Vagina (tissue), 2 donors: ENCODE data around the gene HMCN1. TPM values are rescaled to one million over a fixed set of nuclear protein-coding genes. Genes with fewer than 3 reads are reported as not detected.
"Not testable (repeated sequence)": the region's sequence is repeated elsewhere in the genome, so short reads cannot be mapped to it uniquely, and the experiment has no call there.

Experiments used
- DNase-seq, 2 donors: peaks; one replicate each; pipeline ENCODE4 v3.0.0-alpha.2; 2017; ENCODE audit errors: extremely low spot score in 2 of 2
- H3K27ac ChIP-seq: fragments of 200-600 bp; sonication (generic); one replicate; pipeline ENCODE4 v1.5.1; 2019
- H3K27me3 ChIP-seq: fragments of 200-600 bp; sonication (generic); one replicate; pipeline ENCODE4 v1.5.1; 2019
- H3K36me3 ChIP-seq, 2 donors: fragments of 200-600 bp; sonication (generic); one replicate each; pipeline ENCODE4 v1.5.1; 2017 to 2019
- H3K4me1 ChIP-seq: fragments of 200-600 bp; sonication (generic); one replicate; pipeline ENCODE4 v1.5.1; 2019
- H3K4me3 ChIP-seq, 2 donors: fragments of 200-600 bp; sonication (generic); 1 replicate in 1 of 2; 2 replicates in 1 of 2; pipeline ENCODE4 v1.5.1; 2016 to 2019
- H3K9me3 ChIP-seq: fragments of 200-600 bp; sonication (generic); one replicate; pipeline ENCODE4 v1.5.1; 2019
- CTCF ChIP-seq, 3 experiments: fragments of 450-650 bp in 2 of 3; fragments of 200-600 bp in 1 of 3; sonication (generic) in 1 of 3; IDR thresholded peaks; one replicate each; pipeline ENCODE4 v1.5.1; 2017 to 2019; ENCODE audit warnings: antibody characterized with exemption in 3 of 3, mild to moderate bottlenecking in 2 of 3, moderate library complexity in 2 of 3
- POLR2A ChIP-seq, 2 donors: fragments of 450-650 bp; IDR thresholded peaks; one replicate each; pipeline ENCODE4 v1.6.1; 2017; ENCODE audit warnings: antibody characterized with exemption in 2 of 2, mild to moderate bottlenecking in 2 of 2, moderate library complexity in 2 of 2
- POLR2AphosphoS5 ChIP-seq, 2 donors: sonication (generic); formaldehyde crosslinking; IDR thresholded peaks; one replicate each; pipeline ENCODE4 v1.9.0; 2017; ENCODE audit warnings: antibody characterized with exemption in 2 of 2, mild to moderate bottlenecking in 2 of 2, low read depth in 1 of 2; ENCODE audit not compliant: insufficient read depth in 1 of 2
- intact Hi-C: fragments of 100-400 bp; cut with DNase I; formaldehyde crosslinking; loops from one replicate; pipeline ENCODE4 v1.15.1; 2023
- total RNA-seq: library from RNA; depleted of rRNA; stranded (reverse); fragments of >200 nt; gene quantifications from one replicate; pipeline ENCODE4 v1.2.3, GENCODE V29; 2016

The HMCN1 gene
- total RNA-seq, 1 donor from 2014 or later = 10.6 TPM

DNA sequence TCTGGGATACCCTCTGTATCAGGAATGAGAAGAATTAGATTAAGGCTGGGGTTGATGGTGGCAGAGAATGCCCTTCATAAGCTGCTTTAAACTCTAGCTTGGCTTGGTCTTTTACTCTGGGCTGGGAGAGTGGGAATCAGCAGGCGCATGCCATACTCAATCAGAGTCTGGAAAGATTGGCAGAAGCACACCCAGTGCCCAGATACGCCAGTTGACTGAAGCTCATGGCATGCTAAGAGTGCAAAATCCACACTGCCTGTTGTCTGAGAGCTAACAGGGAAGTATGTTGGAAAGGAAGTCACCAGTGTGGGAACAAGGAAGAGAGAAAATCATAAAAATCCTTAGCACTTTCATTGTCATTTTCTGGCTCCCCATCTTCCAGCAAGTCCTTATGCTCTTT, 53.0 kb downstream of the HMCN1 start:
- TF ChIP-seq CTCF (IDR thresholded peaks at IDR 0.05) (no peak), POLR2AphosphoS5 (IDR thresholded peaks at IDR 0.05; ENCODE audit: insufficient read depth in 1 of 2, low read depth in 1 of 2) (no peak), POLR2A (IDR thresholded peaks at IDR 0.05) (no peak)
- H3K27ac ChIP-seq = no peak overlapping the region
- DNase-seq = no peak
- no peak overlapping the region for H3K4me3 ChIP-seq
- H3K27me3 ChIP-seq = no peaks in the 10 kb centered on the region
- H3K36me3 ChIP-seq = no peaks in the 10 kb centered on the region
- H3K4me1 ChIP-seq = peaks cover 10% of the 10 kb centered on the region
- H3K9me3 ChIP-seq = no peaks in the 10 kb centered on the region
- intact Hi-C loops = no loop called here

DNA sequence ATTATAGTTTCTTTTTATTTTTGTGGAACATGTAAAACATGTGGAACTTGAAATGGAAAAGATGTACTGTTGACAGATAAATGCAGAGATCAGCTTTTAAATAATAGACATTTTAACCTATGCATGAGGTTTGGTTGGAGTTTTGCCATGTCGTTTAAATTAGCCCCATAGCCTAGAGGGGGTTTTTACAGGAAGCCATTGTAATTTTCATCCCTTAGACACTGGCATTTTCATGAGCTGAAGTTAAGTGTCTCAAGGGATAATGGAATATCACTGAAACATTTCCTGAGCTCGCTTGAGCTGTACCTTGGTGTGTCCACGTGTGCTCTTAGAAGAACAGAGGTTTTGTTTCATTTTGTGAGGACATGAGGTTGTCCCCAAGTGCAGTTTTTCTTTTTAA, 54.2 kb downstream of the HMCN1 start:
- H3K4me1 ChIP-seq = peaks cover 10% of the 10 kb centered on the region

GRCh38 chr1:185789501-185790193, 55.5 kb downstream of the HMCN1 start:
- no peak overlapping the region for H3K27ac ChIP-seq
- H3K36me3 ChIP-seq = no peaks in the 10 kb centered on the region
- H3K9me3 ChIP-seq = no peaks in the 10 kb centered on the region
- DNase-seq = no peak
- H3K27me3 ChIP-seq = no peaks in the 10 kb centered on the region
- H3K4me1 ChIP-seq = peaks cover 10% of the 10 kb centered on the region
- intact Hi-C loops = no loop called here
- no peak for TF ChIP-seq POLR2AphosphoS5 (IDR thresholded peaks at IDR 0.05; ENCODE audit: insufficient read depth in 1 of 2, low read depth in 1 of 2)
- TF ChIP-seq CTCF (IDR thresholded peaks at IDR 0.05) = no peak
- TF ChIP-seq POLR2A (IDR thresholded peaks at IDR 0.05) = no peak
- no peak overlapping the region for H3K4me3 ChIP-seq

More for the DNA sequence above, 54.2 kb downstream of the HMCN1 start:
- intact Hi-C loops = no loop called here
- no peak for DNase-seq
- TF ChIP-seq POLR2A (IDR thresholded peaks at IDR 0.05) = no peak
- TF ChIP-seq POLR2AphosphoS5 (IDR thresholded peaks at IDR 0.05; ENCODE audit: insufficient read depth in 1 of 2, low read depth in 1 of 2) = no peak
- no peak for TF ChIP-seq CTCF (IDR thresholded peaks at IDR 0.05)
- no peak overlapping the region for H3K4me3 ChIP-seq
- H3K9me3 ChIP-seq = no peaks in the 10 kb centered on the region
- H3K27me3 ChIP-seq = no peaks in the 10 kb centered on the region
- no peaks in the 10 kb centered on the region for H3K36me3 ChIP-seq
- no peak overlapping the region for H3K27ac ChIP-seq

GRCh38 chr1:185790194-185790735, 56.1 kb downstream of the HMCN1 start:
- TF ChIP-seq CTCF (IDR thresholded peaks at IDR 0.05) = no peak
- no peak for TF ChIP-seq POLR2AphosphoS5 (IDR thresholded peaks at IDR 0.05; ENCODE audit: insufficient read depth in 1 of 2, low read depth in 1 of 2)
- no peak for TF ChIP-seq POLR2A (IDR thresholded peaks at IDR 0.05)
- Histone ChIP-seq H3K27ac (no peak overlapping the region), H3K4me1 (peaks cover 10% of the 10 kb centered on the region), H3K27me3 (no peaks in the 10 kb centered on the region), H3K36me3 (no peaks in the 10 kb centered on the region), H3K9me3 (no peaks in the 10 kb centered on the region), H3K4me3 (no peak overlapping the region)
- intact Hi-C loops = no loop called here
- no peak for DNase-seq

DNA sequence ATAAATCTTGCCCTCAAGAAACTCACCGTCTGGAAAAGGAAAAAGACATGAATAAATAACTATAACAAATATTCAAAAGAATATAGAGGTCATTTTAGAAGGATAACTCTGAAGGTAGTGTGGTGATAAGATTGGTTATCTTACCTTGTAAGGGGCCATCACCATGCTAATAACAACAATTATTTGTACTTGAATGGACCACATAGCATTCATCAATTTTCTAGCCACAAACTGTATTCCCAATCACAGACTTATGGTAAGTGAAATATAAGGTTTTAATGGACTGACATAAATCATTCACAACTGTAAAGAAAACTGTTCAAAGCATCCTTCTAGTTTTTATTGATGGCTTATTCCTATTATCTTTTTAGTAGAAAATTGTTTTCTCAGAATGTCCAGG, 57.8 kb downstream of the HMCN1 start:
- Histone ChIP-seq H3K9me3 (no peaks in the 10 kb centered on the region), H3K27ac (no peak overlapping the region), H3K27me3 (no peaks in the 10 kb centered on the region), H3K4me1 (peaks cover 10% of the 10 kb centered on the region), H3K36me3 (no peaks in the 10 kb centered on the region), H3K4me3 (no peak overlapping the region)
- intact Hi-C loops = no loop called here
- no peak for DNase-seq
- TF ChIP-seq CTCF (IDR thresholded peaks at IDR 0.05) = no peak
- TF ChIP-seq POLR2AphosphoS5 (IDR thresholded peaks at IDR 0.05; ENCODE audit: insufficient read depth in 1 of 2, low read depth in 1 of 2) = no peak
- TF ChIP-seq POLR2A (IDR thresholded peaks at IDR 0.05) = no peak

DNA sequence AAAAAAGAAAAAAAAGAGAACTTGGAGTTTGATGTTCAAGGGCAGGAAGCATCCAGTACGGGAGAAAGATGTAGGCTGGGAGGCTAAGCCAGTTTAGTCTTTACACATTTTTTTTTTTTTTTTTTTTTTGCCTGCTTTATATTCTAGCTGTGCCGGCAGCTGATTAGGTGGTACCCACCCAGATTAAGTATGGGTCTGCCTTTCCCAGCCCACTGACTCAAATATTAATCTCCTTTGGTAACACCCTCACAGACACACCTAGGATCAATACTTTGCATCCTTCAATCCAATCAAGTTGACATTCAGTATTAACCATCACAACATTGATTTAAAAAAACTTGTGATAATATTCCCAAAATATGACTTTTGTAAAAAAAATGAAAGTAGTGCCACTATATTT, 60.3 kb downstream of the HMCN1 start:
- DNase-seq, H3K27ac ChIP-seq, H3K36me3 ChIP-seq, H3K27me3 ChIP-seq, H3K4me1 ChIP-seq, H3K9me3 ChIP-seq, intact Hi-C loops, H3K4me3 ChIP-seq: not testable (repeated sequence)
